K562 (cell line): ENCODE data around the gene SUGP1. TPM values are rescaled to one million over a fixed set of nuclear protein-coding genes. Genes with fewer than 3 reads are reported as not detected.

Experiments used
- ELF2 ChIP-seq: fragments of 250-450 bp; sonication (Bioruptor Pico); IDR thresholded peaks from 2 replicates; pipeline ENCODE4 v1.5.0; 2021; ENCODE audit warnings: mild to moderate bottlenecking
- ETV1 ChIP-seq: fragments of 450-650 bp; conservative IDR thresholded peaks from 2 replicates; pipeline ENCODE4 v1.6.1; 2016; ENCODE audit warnings: missing genetic modification characterization, control low read depth, low read depth, missing compliant biosample characterization
- FOXP1 ChIP-seq: sonication (generic); formaldehyde crosslinking; IDR thresholded peaks from 2 replicates; pipeline ENCODE4 v1.8.0; 2022; ENCODE audit warnings: mild to moderate bottlenecking, missing genetic modification reagents
- MBD2 ChIP-seq: sonication (generic); IDR thresholded peaks from 2 replicates; pipeline ENCODE4 v1.6.1; 2016; ENCODE audit warnings: low read depth, borderline replicate concordance
- NELFE ChIP-seq: IDR thresholded peaks from 2 replicates; pipeline ENCODE4 v1.6.1; 2011; ENCODE audit warnings: mild to moderate bottlenecking; ENCODE audit not compliant: insufficient read depth, insufficient read length
- NFXL1 ChIP-seq: fragments of 450-650 bp; formaldehyde crosslinking; IDR thresholded peaks from 2 replicates; pipeline ENCODE4 v1.4.0; 2021; ENCODE audit warnings: mild to moderate bottlenecking
- TFAP4 ChIP-seq: sonication (generic); formaldehyde crosslinking; IDR thresholded peaks from 2 replicates; pipeline ENCODE4 v1.8.0; 2022; ENCODE audit warnings: missing genetic modification reagents, mild to moderate bottlenecking, moderate library complexity, borderline replicate concordance
- ZBED1 ChIP-seq: IDR thresholded peaks from 2 replicates; pipeline ENCODE4 v1.6.1; 2014
- ZBTB7A ChIP-seq: IDR thresholded peaks from 2 replicates; pipeline ENCODE4 v1.6.1; 2011; ENCODE audit warnings: low read depth, mild to moderate bottlenecking, low read length, moderate library complexity, borderline replicate concordance; ENCODE audit not compliant: control insufficient read depth
- ZFX ChIP-seq: sonication (generic); formaldehyde crosslinking; IDR thresholded peaks from 2 replicates; pipeline ENCODE4 v1.8.0; 2022; ENCODE audit warnings: mild to moderate bottlenecking, missing genetic modification reagents, moderate library complexity
- ZNF133 ChIP-seq: fragments of 250-450 bp; sonication (Bioruptor Pico); IDR thresholded peaks from 2 replicates; pipeline ENCODE4 v1.4.0; 2020; ENCODE audit warnings: mild to moderate bottlenecking
- ZNF274 ChIP-seq: IDR thresholded peaks from 2 replicates; pipeline ENCODE4 v1.6.1; 2011; ENCODE audit warnings: low read depth, mild to moderate bottlenecking, low read length, moderate library complexity, borderline replicate concordance
- ZNF282 ChIP-seq: sonication (generic); formaldehyde crosslinking; IDR thresholded peaks from 2 replicates; pipeline ENCODE4 v1.8.1; 2023; ENCODE audit warnings: missing genetic modification reagents
- ZNF75A ChIP-seq: fragments of 450-650 bp; formaldehyde crosslinking; IDR thresholded peaks from 2 replicates; pipeline ENCODE4 v1.4.0; 2020; ENCODE audit warnings: mild to moderate bottlenecking
- polyA plus RNA-seq, 8 experiments: library from polyadenylated mRNA; depleted of rRNA in 4 of 8; stranded (reverse) in 5 of 8; unstranded in 3 of 8; fragments of >200 nt; fragmentation: Nextera tagmentation in 2 of 8; fragmentation: Illumina TruSeq in 1 of 8; extraction: Ambion mirVana in 2 of 8; extraction: Trizol in 1 of 8; gene quantifications; 2 replicates each; pipeline versions ENCODE4 v1.2.1 to v1.2.3, GENCODE V29; 2011 to 2014; ENCODE audit warnings: inconsistent platforms in 1 of 8, missing spikeins in 1 of 8
- total RNA-seq, 7 experiments: library from RNA; depleted of rRNA in 6 of 7; stranded (reverse); fragments of >200 nt in 6 of 7; fragmentation: Illumina TruSeq in 2 of 7; extraction: Trizol in 2 of 7; gene quantifications; 2 replicates each; pipeline versions ENCODE4 v1.2.1 to v1.2.3, GENCODE V29; 2011 to 2021; ENCODE audit warnings: low replicate concordance in 1 of 7
- TF ChIP-seq, protein P1 (sequence below): sonication (generic); formaldehyde crosslinking; IDR thresholded peaks from 2 replicates; pipeline ENCODE4 v1.8.1; 2023; ENCODE audit warnings: missing genetic modification reagents, mild to moderate bottlenecking, borderline replicate concordance
- TF ChIP-seq, protein P2 (sequence below): fragments of 250-450 bp; sonication (Bioruptor Pico); IDR thresholded peaks from 2 replicates; pipeline ENCODE4 v1.9.0; 2021; ENCODE audit warnings: mild to moderate bottlenecking
- TF ChIP-seq, protein P3 (sequence below), 2 experiments: IDR thresholded peaks; 2 replicates each; pipeline ENCODE4 v1.6.1; 2011; ENCODE audit warnings: borderline replicate concordance in 1 of 2, control low read depth in 1 of 2, low read depth in 1 of 2, low read length in 1 of 2, mild to moderate bottlenecking in 1 of 2, mixed read lengths in 1 of 2, moderate library complexity in 1 of 2; ENCODE audit not compliant: insufficient read depth in 1 of 2, insufficient read length in 1 of 2, poor library complexity in 1 of 2, severe bottlenecking in 1 of 2; ENCODE audit errors: extremely low read depth in 1 of 2

Gene SUGP1
- total and polyA plus RNA-seq, 9 of the 15 experiments (the other 6 are each of a cell fraction or from before 2014, with no cell fraction given), result 1.0 to 53.3 (median 32.4) TPM

- TF ChIP-seq ZBED1 (no peak), TFAP4 (CRISPR knock-in tag) (no peak), ZFX (peak; percentile 63), ZBTB7A (peak; percentile 75; the same call in 1 of the 2 replicates), ELF2 (no peak), ETV1 (tag) (no peak), ZNF75A (CRISPR knock-in tag) (no peak), NFXL1 (no peak), ZNF282 (no peak), ZNF133 (CRISPR knock-in tag) (no peak), FOXP1 (CRISPR knock-in tag) (no peak), NELFE (no peak), MBD2 (no peak), ZNF274 (no peak)
- TF ChIP-seq, protein P1, sequence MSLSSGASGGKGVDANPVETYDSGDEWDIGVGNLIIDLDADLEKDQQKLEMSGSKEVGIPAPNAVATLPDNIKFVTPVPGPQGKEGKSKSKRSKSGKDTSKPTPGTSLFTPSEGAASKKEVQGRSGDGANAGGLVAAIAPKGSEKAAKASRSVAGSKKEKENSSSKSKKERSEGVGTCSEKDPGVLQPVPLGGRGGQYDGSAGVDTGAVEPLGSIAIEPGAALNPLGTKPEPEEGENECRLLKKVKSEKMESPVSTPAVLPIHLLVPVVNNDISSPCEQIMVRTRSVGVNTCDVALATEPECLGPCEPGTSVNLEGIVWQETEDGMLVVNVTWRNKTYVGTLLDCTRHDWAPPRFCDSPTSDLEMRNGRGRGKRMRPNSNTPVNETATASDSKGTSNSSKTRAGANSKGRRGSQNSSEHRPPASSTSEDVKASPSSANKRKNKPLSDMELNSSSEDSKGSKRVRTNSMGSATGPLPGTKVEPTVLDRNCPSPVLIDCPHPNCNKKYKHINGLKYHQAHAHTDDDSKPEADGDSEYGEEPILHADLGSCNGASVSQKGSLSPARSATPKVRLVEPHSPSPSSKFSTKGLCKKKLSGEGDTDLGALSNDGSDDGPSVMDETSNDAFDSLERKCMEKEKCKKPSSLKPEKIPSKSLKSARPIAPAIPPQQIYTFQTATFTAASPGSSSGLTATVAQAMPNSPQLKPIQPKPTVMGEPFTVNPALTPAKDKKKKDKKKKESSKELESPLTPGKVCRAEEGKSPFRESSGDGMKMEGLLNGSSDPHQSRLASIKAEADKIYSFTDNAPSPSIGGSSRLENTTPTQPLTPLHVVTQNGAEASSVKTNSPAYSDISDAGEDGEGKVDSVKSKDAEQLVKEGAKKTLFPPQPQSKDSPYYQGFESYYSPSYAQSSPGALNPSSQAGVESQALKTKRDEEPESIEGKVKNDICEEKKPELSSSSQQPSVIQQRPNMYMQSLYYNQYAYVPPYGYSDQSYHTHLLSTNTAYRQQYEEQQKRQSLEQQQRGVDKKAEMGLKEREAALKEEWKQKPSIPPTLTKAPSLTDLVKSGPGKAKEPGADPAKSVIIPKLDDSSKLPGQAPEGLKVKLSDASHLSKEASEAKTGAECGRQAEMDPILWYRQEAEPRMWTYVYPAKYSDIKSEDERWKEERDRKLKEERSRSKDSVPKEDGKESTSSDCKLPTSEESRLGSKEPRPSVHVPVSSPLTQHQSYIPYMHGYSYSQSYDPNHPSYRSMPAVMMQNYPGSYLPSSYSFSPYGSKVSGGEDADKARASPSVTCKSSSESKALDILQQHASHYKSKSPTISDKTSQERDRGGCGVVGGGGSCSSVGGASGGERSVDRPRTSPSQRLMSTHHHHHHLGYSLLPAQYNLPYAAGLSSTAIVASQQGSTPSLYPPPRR (CRISPR knock-in tag), result no peak
- TF ChIP-seq, protein P2, sequence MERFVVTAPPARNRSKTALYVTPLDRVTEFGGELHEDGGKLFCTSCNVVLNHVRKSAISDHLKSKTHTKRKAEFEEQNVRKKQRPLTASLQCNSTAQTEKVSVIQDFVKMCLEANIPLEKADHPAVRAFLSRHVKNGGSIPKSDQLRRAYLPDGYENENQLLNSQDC (CRISPR knock-in tag), result no peak
- TF ChIP-seq, protein P3, sequence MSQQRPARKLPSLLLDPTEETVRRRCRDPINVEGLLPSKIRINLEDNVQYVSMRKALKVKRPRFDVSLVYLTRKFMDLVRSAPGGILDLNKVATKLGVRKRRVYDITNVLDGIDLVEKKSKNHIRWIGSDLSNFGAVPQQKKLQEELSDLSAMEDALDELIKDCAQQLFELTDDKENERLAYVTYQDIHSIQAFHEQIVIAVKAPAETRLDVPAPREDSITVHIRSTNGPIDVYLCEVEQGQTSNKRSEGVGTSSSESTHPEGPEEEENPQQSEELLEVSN (IDR thresholded peaks at IDR 0.05; ENCODE audit: borderline replicate concordance in 1 of 2, extremely low read depth in 1 of 2, insufficient read depth in 1 of 2, insufficient read length in 1 of 2, low read depth in 1 of 2, low read length in 1 of 2, poor library complexity in 1 of 2, severe bottlenecking in 1 of 2), result peak in 1 of 2 experiments; percentile 78
Observed at GRCh38 chr19:19261350-19262189, 58.7 kb downstream of the SUGP1 start (continued).
